KMS-11 (cell line): Measurements from ENCODE around the gene ZNF423.

Experiments used
- H2AFZ ChIP-seq: fragments of 200-600 bp; sonication (generic); 2 replicates; pipeline ENCODE4 v1.6.1; 2016; ENCODE audit warnings: antibody characterized with exemption, mixed run types, low read depth
- H3K27ac ChIP-seq: fragments of 200-600 bp; sonication (generic); 2 replicates; pipeline ENCODE4 v1.6.1; 2016; ENCODE audit warnings: mild to moderate bottlenecking, mixed run types
- H3K27me3 ChIP-seq: fragments of 200-600 bp; sonication (generic); 2 replicates; pipeline ENCODE4 v1.6.1; 2017; ENCODE audit warnings: mild to moderate bottlenecking, low read depth, mixed run types, moderate library complexity; ENCODE audit not compliant: insufficient read depth
- H3K36me3 ChIP-seq: fragments of 200-600 bp; sonication (generic); 2 replicates; pipeline ENCODE4 v1.6.1; 2017; ENCODE audit warnings: mild to moderate bottlenecking, mixed run types; ENCODE audit not compliant: insufficient read depth
- H3K4me1 ChIP-seq: fragments of 200-600 bp; sonication (generic); 2 replicates; pipeline ENCODE4 v1.6.1; 2016; ENCODE audit warnings: mild to moderate bottlenecking, low read depth, mixed run types; ENCODE audit not compliant: poor library complexity, severe bottlenecking
- H3K4me2 ChIP-seq: fragments of 200-600 bp; sonication (generic); 2 replicates; pipeline ENCODE4 v1.7.0; 2016; ENCODE audit warnings: mild to moderate bottlenecking, mixed run types
- H3K4me3 ChIP-seq: fragments of 200-600 bp; sonication (generic); IDR thresholded peaks from 2 replicates; pipeline ENCODE4 v1.6.1; 2017; ENCODE audit warnings: low read depth, low read length, mixed read lengths; ENCODE audit not compliant: insufficient read depth
- H3K79me2 ChIP-seq: fragments of 200-600 bp; sonication (generic); 2 replicates; pipeline ENCODE4 v1.6.1; 2016; ENCODE audit warnings: low read depth, mixed run types; ENCODE audit not compliant: insufficient read depth
- H3K9ac ChIP-seq: fragments of 200-600 bp; sonication (generic); 2 replicates; pipeline ENCODE4 v1.6.1; 2016; ENCODE audit warnings: mild to moderate bottlenecking, mixed run types
- H4K20me1 ChIP-seq: fragments of 200-600 bp; sonication (generic); 2 replicates; pipeline ENCODE4 v1.6.1; 2016; ENCODE audit warnings: mild to moderate bottlenecking, mixed run types; ENCODE audit not compliant: insufficient read depth
- TF ChIP-seq, protein P1 (sequence below): fragments of 200-600 bp; sonication (generic); conservative IDR thresholded peaks from 2 replicates; pipeline ENCODE4 v1.6.1; 2017; ENCODE audit warnings: low read depth, mild to moderate bottlenecking, antibody characterized with exemption, low read length, moderate library complexity, mixed read lengths

ZNF423 gene

DNA sequence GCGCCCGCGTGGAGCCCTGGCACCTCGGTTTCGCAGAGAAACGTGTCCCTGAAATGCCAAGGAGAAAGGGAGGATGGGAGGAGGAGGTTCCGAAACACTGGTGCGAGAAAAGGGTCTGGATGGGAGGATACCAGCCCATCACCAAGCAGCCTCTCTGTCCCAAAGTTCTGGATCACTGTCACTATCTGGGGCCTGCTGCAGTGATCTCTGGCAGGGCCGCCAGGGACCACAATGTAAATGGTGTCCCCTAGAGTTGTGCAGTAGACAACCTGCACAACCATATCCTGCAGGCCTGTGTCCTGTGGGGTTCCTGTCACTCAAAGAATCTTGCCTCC lies 253.0 kb downstream of the ZNF423 start:
- Histone ChIP-seq H3K4me3 (no peak overlapping the region), H4K20me1 (no peaks in the 10 kb centered on the region), H3K27ac (no peak overlapping the region), H3K4me1 (peaks cover 13% of the 10 kb centered on the region), H3K27me3 (no peaks in the 10 kb centered on the region), H3K9ac (no peak overlapping the region), H2AFZ (no peak overlapping the region), H3K79me2 (no peaks in the 10 kb centered on the region), H3K4me2 (no peak overlapping the region), H3K36me3 (no peaks in the 10 kb centered on the region)
- TF ChIP-seq, protein P1, sequence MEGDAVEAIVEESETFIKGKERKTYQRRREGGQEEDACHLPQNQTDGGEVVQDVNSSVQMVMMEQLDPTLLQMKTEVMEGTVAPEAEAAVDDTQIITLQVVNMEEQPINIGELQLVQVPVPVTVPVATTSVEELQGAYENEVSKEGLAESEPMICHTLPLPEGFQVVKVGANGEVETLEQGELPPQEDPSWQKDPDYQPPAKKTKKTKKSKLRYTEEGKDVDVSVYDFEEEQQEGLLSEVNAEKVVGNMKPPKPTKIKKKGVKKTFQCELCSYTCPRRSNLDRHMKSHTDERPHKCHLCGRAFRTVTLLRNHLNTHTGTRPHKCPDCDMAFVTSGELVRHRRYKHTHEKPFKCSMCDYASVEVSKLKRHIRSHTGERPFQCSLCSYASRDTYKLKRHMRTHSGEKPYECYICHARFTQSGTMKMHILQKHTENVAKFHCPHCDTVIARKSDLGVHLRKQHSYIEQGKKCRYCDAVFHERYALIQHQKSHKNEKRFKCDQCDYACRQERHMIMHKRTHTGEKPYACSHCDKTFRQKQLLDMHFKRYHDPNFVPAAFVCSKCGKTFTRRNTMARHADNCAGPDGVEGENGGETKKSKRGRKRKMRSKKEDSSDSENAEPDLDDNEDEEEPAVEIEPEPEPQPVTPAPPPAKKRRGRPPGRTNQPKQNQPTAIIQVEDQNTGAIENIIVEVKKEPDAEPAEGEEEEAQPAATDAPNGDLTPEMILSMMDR: no peak

DNA sequence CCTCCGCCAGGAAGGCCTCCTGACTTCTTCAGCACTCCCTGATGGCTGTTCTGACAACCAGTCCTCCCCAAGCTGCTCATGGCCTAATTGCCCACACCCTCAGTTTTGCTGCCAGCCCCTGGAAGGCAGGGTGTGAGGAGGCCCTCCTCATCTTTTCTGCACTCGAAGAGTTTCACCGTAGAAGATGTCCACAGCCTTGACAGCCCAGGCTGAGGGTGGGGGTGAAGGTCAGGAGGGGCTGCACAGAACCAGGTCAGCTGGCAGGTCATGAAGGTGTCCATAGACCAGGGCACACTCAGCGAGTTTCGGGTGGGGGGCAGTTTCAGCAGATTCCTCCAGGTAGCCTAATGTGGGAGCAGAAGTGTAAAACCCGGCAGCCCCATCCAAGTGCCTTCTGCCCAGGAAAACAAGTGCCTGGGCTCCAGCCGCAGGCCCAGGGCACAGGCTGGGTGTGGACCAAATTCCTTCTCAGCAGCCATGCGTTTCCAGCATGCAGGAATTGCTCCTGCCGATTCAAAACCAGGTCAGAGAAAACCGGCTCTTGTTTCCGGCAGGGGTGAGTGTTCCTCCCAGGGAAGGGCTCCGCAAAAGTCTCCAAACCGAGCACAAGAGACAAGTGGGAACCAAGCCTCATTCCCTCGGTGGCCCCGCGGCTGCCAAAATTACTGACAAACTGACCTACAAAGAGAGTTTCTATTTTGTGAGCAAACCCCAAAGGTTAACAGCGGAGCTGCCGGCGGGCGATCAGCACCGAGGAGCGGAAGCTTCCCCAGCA lies 253.5 kb downstream of the ZNF423 start:
- Histone ChIP-seq H3K27ac (no peak overlapping the region), H3K4me1 (peaks cover 13% of the 10 kb centered on the region), H3K79me2 (no peaks in the 10 kb centered on the region), H3K27me3 (no peaks in the 10 kb centered on the region), H3K9ac (no peak overlapping the region), H3K4me2 (no peak overlapping the region), H2AFZ (no peak overlapping the region), H3K36me3 (no peaks in the 10 kb centered on the region), H3K4me3 (no peak overlapping the region), H4K20me1 (no peaks in the 10 kb centered on the region)
- TF ChIP-seq, protein P1: no peak

DNA sequence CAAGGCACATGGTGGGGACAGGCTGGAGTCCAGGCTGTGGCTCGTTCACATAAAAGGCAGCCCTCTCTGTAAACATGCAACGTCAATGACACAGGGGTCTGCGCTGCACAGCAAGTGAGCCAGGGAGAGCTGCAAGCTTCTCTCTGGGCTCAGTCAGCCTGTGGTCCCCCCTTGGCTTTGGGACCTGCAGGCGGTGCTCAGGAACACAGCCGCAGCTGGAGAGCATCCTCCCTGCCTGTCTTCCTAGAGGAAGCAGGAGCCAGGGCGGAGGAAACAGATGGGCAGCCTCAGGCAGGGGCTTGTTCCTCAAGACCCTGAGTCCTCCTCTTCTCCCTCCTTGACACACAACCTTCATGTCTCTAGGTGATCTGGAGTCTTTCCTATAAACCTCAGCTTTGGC lies 254.3 kb downstream of the ZNF423 start:
- TF ChIP-seq, protein P1: no peak
- Histone ChIP-seq H4K20me1 (no peaks in the 10 kb centered on the region), H3K27me3 (no peaks in the 10 kb centered on the region), H3K4me3 (no peak overlapping the region), H3K4me2 (no peak overlapping the region), H2AFZ (no peak overlapping the region), H3K27ac (no peak overlapping the region), H3K79me2 (no peaks in the 10 kb centered on the region), H3K4me1 (peaks cover 13% of the 10 kb centered on the region), H3K36me3 (no peaks in the 10 kb centered on the region), H3K9ac (no peak overlapping the region)

DNA sequence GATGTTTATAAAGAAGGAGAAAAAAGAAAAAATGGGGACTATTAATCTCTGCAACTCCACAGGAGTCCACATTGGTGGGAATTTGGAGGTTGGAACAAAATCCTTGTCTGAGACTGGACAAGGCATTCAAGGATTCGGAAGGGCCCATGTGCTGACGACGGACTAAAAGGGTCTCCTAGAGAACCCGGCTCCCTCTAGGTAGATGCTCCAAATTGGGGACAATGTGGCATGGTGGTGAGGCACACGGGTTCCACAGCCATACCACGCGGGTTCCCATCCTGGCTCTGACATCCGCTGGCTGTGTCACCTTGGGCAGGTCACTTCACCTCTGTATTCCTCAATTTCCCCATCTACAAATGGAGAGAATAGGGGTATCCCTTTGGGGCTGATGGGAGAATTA lies 254.9 kb downstream of the ZNF423 start:
- Histone ChIP-seq H3K4me2 (no peak overlapping the region), H3K79me2 (no peaks in the 10 kb centered on the region), H4K20me1 (no peaks in the 10 kb centered on the region), H3K4me3 (no peak overlapping the region), H3K27me3 (no peaks in the 10 kb centered on the region), H3K9ac (no peak overlapping the region), H3K27ac (no peak overlapping the region), H3K36me3 (no peaks in the 10 kb centered on the region), H3K4me1 (peaks cover 13% of the 10 kb centered on the region), H2AFZ (no peak overlapping the region)
- TF ChIP-seq, protein P1: no peak
